Measurements from ENCODE around the gene C16orf92. TPM values are rescaled to one million over a fixed set of nuclear protein-coding genes. Genes with fewer than 3 reads are reported as not detected.

Gene C16orf92, protein sequence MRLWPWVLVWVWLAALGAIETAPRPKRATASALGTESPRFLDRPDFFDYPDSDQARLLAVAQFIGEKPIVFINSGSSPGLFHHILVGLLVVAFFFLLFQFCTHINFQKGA
- polyA plus RNA-seq (2012; ENCODE audit: insufficient read depth, insufficient read length): not detected

DNA sequence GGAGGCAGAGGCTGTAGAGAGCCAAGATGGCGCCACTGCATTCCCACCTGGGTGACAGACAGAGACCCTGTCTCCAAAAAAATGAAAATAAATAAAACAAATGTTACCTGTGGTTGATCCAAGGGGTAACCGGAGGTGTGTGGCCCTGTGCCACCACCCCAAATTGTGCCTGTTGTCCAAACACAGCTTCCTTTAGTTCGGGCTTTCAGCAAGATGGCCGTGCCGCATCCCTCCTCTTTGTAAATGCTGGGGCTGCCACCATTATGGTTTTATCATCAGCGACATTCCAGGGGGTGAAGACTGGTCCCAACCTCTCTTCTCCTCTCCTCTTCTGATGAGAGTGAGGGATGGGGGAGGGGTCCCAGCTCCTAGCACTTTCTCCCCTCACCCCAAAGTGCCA, at the start of gene C16orf92:
Gene C16orf92, plus strand, starts transcription at position 312 of the 400 bp plus-strand sequence. CDS start 143 bp downstream, outside the sequence.
- no peak within 1 kb of the TSS for H3K4me3 ChIP-seq (ENCODE audit: low read length)
- no peak for DNase-seq (ENCODE audit: low read depth, low spot score)

DNA sequence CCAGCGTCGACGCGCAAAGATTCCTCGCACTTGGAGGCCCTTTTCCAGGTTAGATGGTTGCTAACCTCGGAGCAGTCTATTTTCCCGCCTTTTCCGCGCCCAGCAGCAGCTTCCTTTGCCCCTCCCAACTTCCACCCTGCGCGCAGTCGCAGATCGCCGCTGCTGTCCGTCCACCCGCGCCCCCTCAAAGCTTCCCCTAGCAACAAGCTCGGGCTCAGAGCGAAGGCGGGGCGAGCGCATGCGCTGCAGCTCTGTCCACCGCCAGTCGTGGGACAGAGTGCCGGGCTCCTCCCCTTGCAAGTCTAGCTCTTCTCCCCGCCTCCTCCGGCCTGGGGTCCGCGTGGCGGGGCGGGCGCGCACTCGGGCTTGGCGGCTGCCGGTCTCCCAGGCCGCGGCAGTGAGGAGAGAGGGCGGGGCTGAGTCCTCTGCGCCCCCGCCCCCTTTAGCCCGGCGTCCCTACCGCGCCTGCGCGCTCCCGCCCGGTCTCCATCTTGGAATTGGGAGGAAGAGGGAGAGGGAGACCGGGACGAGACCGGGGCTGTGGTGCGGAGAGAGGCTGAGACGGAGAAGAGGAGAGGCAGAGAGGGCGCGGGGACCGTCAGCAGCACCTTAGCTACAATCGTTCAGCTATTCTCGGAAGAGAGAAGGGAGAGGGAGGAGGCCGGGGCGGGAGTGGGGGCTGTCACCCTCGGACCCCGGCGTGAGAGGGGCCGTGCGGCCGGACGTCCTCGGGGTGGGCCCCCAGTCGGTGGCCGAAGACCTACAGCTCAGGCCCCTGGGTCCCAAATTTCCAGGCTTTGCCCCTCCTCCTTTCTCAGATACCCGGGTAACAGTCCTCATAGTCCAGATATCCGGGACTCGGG, 49.4 kb upstream of the C16orf92 start, which contains the start of gene TAOK2:
Gene TAOK2, plus strand, starts transcription at position 485 of the 863 bp plus-strand sequence. CDS start 3,905 bp downstream, outside the sequence.
- peak; percentile 97 for DNase-seq (ENCODE audit: low read depth, low spot score)
- peak within 1 kb of the TSS; percentile 91 for H3K4me3 ChIP-seq (ENCODE audit: low read length)

DNA sequence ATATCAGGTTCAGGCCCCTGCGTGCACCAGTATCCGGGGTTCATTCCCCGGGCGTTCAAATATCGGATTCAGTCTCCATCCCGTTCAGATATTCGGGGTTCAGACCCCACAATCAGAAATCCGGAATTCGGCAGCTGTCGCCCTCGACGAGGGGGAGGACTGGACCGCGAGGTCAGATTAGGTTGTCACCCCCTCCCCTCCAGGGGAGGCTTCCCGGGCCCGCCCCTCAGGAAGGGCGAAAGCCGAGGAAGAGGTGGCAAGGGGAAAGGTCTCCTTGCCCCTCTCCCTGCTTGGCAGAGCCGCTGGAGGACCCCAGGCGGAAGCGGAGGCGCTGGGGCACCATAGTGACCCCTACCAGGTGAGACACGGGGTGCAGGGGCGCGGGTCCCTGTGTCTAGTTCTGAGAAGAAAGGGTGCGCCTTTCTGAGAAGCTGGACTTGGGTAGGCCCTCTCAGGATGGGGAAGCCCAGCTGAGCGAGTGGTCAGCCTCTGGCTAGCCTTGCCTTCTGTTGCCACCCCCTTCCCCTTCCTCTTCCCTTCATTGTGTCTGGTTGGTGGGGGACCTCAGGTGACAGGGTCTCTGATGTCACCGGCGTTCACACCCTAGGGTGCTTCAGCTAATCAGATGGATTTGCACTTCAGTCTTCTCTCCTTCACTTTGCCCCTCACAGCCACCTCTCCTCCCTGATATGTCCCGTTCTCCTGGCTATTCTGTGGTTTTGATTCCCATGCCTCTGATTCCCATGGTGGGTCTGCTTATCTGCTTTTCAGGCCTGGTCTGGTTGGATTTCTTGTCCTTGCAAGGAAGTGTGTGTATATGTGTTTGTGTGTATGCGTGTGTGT, 48.5 kb upstream of the C16orf92 start:
- H3K4me3 ChIP-seq (ENCODE audit: low read length): peak overlapping the region; percentile 91

DNA sequence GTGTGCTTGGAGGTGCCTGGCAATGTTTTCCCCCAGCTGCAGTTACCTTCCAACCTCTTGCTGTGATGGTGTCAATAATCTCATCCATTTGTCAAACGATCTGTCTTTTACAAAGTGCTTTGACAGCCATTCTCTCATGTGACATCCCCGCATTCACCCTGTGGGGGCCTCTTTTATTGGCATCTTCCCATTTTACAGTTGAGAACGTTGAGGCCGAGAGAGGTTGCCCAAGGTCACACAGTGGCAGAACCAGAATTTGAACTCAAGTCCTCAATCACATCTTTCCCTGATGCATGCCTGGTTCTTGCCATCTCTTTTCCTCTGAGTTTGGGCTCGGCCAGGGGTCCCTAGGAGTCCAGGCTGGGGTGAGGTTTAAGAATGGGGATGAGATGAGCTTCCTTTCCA, 47.9 kb upstream of the C16orf92 start:
- no peak for DNase-seq (ENCODE audit: low read depth, low spot score)
- H3K4me3 ChIP-seq (ENCODE audit: low read length): peak overlapping the region; percentile 91

More for the DNA sequence above, 48.5 kb upstream of the C16orf92 start:
- no peak for DNase-seq (ENCODE audit: low read depth, low spot score)

DNA sequence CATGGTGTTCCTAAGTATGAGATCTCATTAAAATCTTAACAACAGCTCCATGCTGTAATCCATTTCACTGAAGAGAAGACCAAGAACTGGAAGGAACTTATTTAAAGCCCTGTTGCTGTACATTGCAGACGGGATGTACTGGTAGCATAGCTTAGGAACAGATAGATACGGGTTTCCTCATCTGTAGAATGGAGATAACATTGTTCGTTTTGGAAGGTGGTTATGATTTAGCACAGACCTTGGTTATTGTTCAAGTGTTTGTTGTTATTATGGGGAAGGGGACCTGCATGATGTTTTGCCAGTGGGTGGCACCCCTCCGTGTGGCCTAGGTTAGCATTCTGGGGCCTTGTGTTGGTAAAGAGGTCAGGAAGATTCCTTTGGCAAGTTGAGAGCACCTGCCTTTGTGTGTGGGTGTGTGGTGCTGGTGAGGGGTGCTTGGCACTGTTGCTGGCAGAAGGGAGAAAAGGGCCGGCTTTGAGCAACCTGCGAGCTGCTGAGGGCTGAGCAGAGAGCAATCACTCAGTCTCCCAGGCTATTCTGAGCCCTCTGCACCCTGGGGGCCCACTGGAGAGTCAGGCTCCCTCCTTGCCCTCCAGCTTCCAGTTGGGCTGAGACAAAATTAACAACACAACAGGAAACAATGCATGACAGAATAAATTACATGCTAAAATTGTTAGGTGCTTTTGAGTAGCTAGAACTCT, 47.0 kb upstream of the C16orf92 start:
- no peak for DNase-seq (ENCODE audit: low read depth, low spot score)
- H3K4me3 ChIP-seq (ENCODE audit: low read length): peak overlapping the region; percentile 9

DNA sequence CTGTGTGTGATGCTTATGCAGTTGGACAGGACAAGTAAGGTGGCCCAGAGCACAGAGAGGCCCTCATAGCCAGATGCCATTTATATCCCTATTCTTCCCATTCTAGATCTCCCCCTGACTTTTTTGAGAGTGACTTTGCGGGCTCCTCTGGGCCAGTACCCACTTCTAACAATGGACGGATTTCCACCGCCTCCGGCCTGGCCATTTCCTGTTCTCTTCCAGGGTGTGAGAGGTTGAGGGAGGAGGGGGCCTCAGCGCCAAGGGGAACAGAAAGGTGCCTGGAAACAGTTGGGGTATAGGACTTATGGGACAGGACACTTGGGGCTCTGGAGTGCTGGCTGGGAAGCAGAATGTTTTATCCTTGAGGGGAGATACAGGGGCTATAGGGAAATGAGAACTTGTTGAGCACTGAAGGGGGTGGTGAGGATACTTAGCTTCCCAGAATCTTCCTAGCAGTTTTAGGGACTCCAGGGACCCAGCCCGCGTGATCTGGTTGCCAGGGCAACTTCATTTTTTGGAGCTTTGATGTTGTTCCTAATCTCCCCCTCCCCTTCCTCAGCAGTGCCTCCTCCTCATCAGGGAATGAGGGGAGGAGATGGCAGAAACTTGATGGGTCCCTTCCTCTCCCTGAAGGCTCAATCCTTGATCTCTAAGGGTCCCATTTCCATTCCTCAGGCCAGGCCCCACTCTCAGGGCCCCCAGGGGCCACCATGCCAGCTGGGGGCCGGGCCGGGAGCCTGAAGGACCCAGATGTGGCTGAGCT, 45.8 kb upstream of the C16orf92 start:
- no peak for DNase-seq (ENCODE audit: low read depth, low spot score)
- no peak overlapping the region for H3K4me3 ChIP-seq (ENCODE audit: low read length)

DNA sequence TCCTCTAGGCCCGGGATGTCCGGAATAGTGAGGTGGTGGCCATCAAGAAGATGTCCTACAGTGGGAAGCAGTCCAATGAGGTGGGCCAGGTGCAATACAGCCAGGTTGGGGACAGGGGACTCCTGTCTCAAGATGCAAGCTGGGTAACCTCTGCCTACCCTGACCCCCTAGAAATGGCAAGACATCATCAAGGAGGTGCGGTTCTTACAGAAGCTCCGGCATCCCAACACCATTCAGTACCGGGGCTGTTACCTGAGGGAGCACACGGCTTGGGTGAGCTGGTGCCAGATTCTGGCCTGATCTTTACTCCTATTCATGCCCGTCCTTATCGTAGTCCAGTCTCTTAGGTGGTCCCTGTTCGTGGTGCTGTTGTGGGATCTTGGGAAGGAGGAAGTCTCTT, 44.9 kb upstream of the C16orf92 start:
- no peak for DNase-seq (ENCODE audit: low read depth, low spot score)
- no peak overlapping the region for H3K4me3 ChIP-seq (ENCODE audit: low read length)

DNA sequence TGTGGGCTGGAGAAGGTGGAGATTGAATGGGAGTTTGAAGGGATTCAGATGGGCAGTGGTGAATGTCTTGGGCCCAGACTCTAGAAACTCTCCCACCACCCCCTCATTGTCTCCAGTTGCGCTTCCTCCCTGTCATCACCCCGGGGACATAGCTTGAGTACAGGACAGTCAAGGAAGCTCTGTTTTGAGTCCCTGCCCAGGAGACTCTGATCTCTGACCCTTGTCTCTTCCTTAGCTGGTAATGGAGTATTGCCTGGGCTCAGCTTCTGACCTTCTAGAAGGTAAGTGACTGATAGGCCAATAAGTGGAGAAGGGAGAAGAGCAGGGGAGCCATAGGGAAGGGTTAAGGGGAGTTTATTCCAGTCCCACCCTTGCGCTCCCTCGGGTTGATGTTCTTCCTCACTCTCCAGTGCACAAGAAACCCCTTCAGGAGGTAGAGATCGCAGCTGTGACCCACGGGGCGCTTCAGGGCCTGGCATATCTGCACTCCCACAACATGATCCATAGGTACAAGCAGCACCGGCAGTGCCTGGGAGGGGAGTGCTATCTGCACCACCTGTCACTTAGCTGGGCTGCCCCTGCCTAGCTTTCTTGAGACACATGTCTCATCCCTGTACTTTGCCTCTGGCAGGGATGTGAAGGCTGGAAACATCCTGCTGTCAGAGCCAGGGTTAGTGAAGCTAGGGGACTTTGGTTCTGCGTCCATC, 44.3 kb upstream of the C16orf92 start:
- DNase-seq (ENCODE audit: low read depth, low spot score): no peak
- H3K4me3 ChIP-seq (ENCODE audit: low read length): no peak overlapping the region

DNA sequence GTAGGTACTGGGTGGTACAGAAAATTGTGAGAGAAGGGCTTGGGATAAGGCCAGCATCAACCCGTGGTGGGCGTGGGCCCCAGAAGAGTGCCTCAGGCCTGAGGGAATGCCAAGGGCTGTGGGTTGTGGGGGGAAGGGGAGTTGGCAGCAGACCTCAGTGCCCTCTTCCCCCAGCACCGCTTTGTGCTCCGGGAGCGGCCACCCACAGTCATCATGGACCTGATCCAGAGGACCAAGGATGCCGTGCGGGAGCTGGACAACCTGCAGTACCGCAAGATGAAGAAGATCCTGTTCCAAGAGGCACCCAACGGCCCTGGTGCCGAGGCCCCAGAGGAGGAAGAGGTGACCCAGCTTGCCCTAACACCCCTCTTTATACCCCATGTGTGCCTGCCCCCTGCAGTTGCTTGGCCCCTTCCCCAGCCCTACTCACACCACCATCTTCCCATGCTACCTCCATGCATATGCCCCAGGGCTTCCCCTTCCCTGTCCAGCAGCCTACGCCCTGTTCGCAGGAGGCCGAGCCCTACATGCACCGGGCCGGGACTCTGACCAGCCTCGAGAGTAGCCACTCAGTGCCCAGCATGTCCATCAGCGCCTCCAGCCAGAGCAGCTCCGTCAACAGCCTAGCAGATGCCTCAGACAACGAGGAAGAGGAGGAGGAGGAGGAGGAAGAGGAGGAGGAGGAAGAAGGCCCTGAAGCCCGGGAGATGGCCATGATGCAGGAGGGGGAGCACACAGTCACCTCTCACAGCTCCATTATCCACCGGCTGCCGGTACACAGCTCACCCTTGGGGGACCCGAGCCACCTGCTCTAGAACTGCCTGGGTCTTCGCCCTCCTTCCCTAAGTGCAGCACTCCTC, 40.2 kb upstream of the C16orf92 start:
- DNase-seq (ENCODE audit: low read depth, low spot score): no peak
- H3K4me3 ChIP-seq (ENCODE audit: low read length): no peak overlapping the region

DNA sequence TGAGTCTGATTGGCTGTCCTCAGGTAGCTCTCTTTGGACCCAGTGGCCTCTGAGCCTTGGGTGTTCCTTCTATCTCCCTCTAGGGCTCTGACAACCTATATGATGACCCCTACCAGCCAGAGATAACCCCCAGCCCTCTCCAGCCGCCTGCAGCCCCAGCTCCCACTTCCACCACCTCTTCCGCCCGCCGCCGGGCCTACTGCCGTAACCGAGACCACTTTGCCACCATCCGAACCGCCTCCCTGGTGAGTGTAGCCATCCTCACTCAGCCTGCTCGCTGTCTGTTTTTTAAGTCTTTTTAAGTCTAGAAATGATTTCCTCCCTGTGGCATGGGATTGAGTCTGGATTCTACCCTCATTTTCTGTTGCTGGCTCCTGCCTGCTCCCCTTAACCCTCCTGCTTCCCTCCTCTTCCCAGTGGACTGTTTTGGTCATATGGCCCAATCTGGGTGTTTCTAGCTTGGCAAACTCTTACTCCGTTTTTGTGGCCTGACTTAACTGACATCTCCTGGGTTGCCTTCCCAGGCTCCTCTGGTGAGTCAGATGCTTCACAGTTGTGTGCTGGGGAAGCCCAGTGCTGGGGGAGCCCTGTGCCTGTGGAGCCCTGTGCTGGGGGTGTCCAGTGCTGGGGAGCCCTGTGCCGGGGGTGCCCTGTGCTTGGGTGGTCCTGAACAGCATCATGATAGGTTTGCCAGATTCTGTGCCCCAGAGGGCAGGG, 39.4 kb upstream of the C16orf92 start:
- no peak for DNase-seq (ENCODE audit: low read depth, low spot score)
- H3K4me3 ChIP-seq (ENCODE audit: low read length): no peak overlapping the region

DNA sequence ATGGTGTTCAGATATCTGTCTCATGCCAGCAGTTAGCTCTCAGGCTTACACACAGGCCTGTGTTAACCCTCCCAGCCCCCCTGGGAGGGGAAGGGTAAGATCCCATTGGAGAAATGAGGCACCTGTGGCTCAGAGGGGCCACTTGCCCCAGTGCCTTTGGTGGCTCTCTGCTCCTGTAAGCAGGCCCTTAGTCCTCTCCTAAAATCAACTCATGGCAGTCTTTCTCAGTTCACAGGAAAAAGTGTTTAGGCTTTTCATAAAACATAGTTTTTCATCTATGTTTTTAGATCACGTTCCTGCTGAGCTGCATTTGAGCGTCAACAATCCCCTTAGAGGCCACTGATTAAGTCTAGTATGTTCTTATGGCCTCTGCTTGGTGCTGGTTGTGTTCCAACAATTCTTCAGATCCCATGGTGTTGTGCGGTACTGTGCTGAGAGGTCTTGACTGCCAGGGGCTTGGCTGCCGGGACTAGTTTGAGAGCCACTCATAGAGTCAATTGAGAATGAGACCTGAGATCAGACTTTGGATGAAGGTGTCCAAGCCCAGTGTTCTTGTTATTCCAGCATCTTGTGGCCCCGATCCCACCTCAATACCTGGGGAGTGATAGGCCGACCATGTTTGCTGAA, 38.7 kb upstream of the C16orf92 start:
- no peak for DNase-seq (ENCODE audit: low read depth, low spot score)
- no peak overlapping the region for H3K4me3 ChIP-seq (ENCODE audit: low read length)

DNA sequence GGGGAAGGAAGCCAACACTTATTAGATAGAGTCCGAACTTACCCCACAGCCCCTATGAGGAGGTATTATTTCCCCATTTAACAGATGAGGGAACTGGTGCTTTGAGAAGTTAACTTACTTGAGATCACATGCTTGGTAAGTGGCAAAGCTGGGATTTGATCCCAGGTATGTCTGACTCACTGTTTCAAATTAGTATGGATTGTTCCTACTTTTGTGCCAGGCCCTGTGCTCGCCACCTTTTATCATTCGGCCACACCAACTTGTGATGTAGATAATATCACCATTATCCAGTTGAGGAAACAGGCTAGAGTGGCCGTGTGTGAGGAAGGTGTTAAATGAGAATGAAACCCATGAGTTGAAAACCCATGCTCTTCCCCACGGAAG, 38.2 kb upstream of the C16orf92 start:
- H3K4me3 ChIP-seq (ENCODE audit: low read length): no peak overlapping the region
- DNase-seq (ENCODE audit: low read depth, low spot score): no peak

DNA sequence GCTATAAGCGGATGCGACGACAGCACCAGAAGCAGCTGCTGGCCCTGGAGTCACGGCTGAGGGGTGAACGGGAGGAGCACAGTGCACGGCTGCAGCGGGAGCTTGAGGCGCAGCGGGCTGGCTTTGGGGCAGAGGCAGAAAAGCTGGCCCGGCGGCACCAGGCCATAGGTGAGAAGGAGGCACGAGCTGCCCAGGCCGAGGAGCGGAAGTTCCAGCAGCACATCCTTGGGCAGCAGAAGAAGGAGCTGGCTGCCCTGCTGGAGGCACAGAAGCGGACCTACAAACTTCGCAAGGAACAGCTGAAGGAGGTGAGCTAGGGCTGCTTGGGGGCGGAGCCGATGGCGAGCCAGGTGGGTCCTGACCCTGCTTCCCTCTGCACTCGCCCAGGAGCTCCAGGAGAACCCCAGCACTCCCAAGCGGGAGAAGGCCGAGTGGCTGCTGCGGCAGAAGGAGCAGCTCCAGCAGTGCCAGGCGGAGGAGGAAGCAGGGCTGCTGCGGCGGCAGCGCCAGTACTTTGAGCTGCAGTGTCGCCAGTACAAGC, 37.7 kb upstream of the C16orf92 start:
- no peak overlapping the region for H3K4me3 ChIP-seq (ENCODE audit: low read length)
- DNase-seq (ENCODE audit: low read depth, low spot score): no peak

DNA sequence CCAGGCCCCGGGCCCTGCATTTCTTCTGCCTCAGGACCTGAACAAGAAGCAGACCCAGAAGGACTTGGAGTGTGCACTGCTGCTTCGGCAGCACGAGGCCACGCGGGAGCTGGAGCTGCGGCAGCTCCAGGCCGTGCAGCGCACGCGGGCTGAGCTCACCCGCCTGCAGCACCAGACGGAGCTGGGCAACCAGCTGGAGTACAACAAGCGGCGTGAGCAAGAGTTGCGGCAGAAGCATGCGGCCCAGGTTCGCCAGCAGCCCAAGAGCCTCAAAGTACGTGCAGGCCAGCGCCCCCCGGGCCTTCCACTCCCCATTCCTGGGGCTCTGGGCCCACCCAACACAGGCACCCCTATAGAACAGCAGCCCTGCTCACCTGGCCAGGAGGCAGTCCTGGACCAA, 36.8 kb upstream of the C16orf92 start:
- no peak overlapping the region for H3K4me3 ChIP-seq (ENCODE audit: low read length)
- no peak for DNase-seq (ENCODE audit: low read depth, low spot score)

DNA sequence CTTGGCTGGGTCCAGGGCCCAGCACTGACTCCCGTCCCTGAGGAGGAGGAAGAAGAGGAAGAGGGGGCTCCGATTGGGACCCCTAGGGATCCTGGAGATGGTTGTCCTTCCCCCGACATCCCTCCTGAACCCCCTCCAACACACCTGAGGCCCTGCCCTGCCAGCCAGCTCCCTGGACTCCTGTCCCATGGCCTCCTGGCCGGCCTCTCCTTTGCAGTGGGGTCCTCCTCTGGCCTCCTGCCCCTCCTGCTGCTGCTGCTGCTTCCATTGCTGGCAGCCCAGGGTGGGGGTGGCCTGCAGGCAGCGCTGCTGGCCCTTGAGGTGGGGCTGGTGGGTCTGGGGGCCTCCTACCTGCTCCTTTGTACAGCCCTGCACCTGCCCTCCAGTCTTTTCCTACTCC, 36.1 kb upstream of the C16orf92 start:
- no peak for DNase-seq (ENCODE audit: low read depth, low spot score)
- H3K4me3 ChIP-seq (ENCODE audit: low read length): no peak overlapping the region
